CD14-positive monocyte (primary cell): Measurements from ENCODE around the gene FOXD1. TPM values are rescaled to one million over a fixed set of nuclear protein-coding genes. Genes with fewer than 3 reads are reported as not detected.

ENCODE experiments used
- DNase-seq, 3 donors: peaks; one replicate each; pipeline ENCODE4 v3.0.0-alpha.2; 2011 to 2022
- H2AFZ ChIP-seq: 2 replicates; pipeline ENCODE4 v1.6.0; 2012; ENCODE audit warnings: mild to moderate bottlenecking, low read depth, low read length, inconsistent platforms; ENCODE audit not compliant: insufficient read depth, poor library complexity, severe bottlenecking
- H3K27ac ChIP-seq, 2 donors: 1 replicate in 1 of 2; 2 replicates in 1 of 2; pipeline ENCODE4 v1.5.1; 2012 to 2013; ENCODE audit warnings: low read length in 2 of 2, control low read depth in 1 of 2, inconsistent platforms in 1 of 2, low read depth in 1 of 2, mild to moderate bottlenecking in 1 of 2
- H3K27me3 ChIP-seq, 2 donors: one replicate each; pipeline versions ENCODE4 v1.6.0 to v1.6.1; 2011 to 2013; ENCODE audit warnings: low read length in 2 of 2; ENCODE audit not compliant: control insufficient read depth in 2 of 2, insufficient read depth in 2 of 2
- H3K36me3 ChIP-seq, 2 donors: replicated peaks in 1 of 2; 1 replicate in 1 of 2; 2 replicates in 1 of 2; pipeline versions ENCODE4 v1.5.1 to v1.6.1; 2012 to 2013; ENCODE audit warnings: low read length in 2 of 2, control low read depth in 1 of 2, inconsistent platforms in 1 of 2, mild to moderate bottlenecking in 1 of 2; ENCODE audit not compliant: insufficient read depth in 2 of 2, control insufficient read depth in 1 of 2
- H3K4me1 ChIP-seq, 2 donors: 1 replicate in 1 of 2; 2 replicates in 1 of 2; pipeline versions ENCODE4 v1.5.1 to v1.6.1; 2012 to 2013; ENCODE audit warnings: low read length in 2 of 2, control low read depth in 1 of 2, inconsistent platforms in 1 of 2, mild to moderate bottlenecking in 1 of 2, moderate library complexity in 1 of 2; ENCODE audit not compliant: insufficient read depth in 2 of 2, control insufficient read depth in 1 of 2
- H3K4me2 ChIP-seq: replicated peaks from 2 replicates; pipeline ENCODE3; 2012; ENCODE audit warnings: low read length, moderate library complexity, mild to moderate bottlenecking; ENCODE audit not compliant: poor library complexity, severe bottlenecking; ENCODE audit errors: extremely low read depth
- H3K4me3 ChIP-seq, 3 experiments: fragments of 200-600 bp in 1 of 3; sonication (generic) in 1 of 3; replicated peaks in 1 of 3; 1 replicate in 2 of 3; 2 replicates in 1 of 3; pipeline ENCODE4 v1.5.1; 2011 to 2013; ENCODE audit warnings: low read length in 3 of 3, mild to moderate bottlenecking in 3 of 3, control low read depth in 2 of 3, low read depth in 2 of 3, inconsistent platforms in 1 of 3, moderate library complexity in 1 of 3
- H3K79me2 ChIP-seq: 2 replicates; pipeline ENCODE4 v1.6.0; 2012; ENCODE audit warnings: mild to moderate bottlenecking, control low read depth, inconsistent platforms, low read length, moderate library complexity; ENCODE audit not compliant: insufficient read depth
- H3K9ac ChIP-seq: 2 replicates; pipeline ENCODE4 v1.6.0; 2017; ENCODE audit warnings: low read length, mild to moderate bottlenecking; ENCODE audit not compliant: insufficient read depth, poor library complexity, severe bottlenecking
- H3K9me3 ChIP-seq, 2 donors: replicated peaks in 1 of 2; 1 replicate in 1 of 2; 2 replicates in 1 of 2; pipeline versions ENCODE4 v1.5.1 to v1.6.1; 2012 to 2013; ENCODE audit warnings: low read length in 2 of 2, control low read depth in 1 of 2; ENCODE audit not compliant: control insufficient read depth in 1 of 2, insufficient read depth in 1 of 2
- H4K20me1 ChIP-seq: 2 replicates; pipeline ENCODE4 v1.6.0; 2012; ENCODE audit warnings: mild to moderate bottlenecking, low read length, control low read depth, moderate library complexity; ENCODE audit not compliant: insufficient read depth
- H3K27ac Mint-ChIP-seq, 7 donors: one replicate each; pipeline ENCODE4 v1.8.0; 2020; ENCODE audit warnings: mild to moderate bottlenecking in 7 of 7, mixed read lengths in 7 of 7, moderate library complexity in 6 of 7, inconsistent platforms in 2 of 7
- H3K27me3 Mint-ChIP-seq, 3 donors: one replicate each; pipeline ENCODE4 v1.8.0; 2021 to 2022; ENCODE audit warnings: low read depth in 3 of 3, mild to moderate bottlenecking in 3 of 3, mixed read lengths in 3 of 3, moderate library complexity in 3 of 3, inconsistent platforms in 1 of 3
- H3K36me3 Mint-ChIP-seq, 2 donors: one replicate each; pipeline ENCODE4 v1.8.0; 2020; ENCODE audit warnings: mixed read lengths in 2 of 2, inconsistent platforms in 1 of 2, mild to moderate bottlenecking in 1 of 2
- H3K4me1 Mint-ChIP-seq: one replicate; pipeline ENCODE4 v1.8.0; 2020; ENCODE audit warnings: mild to moderate bottlenecking, mixed read lengths
- H3K4me3 Mint-ChIP-seq, 2 donors: one replicate each; pipeline ENCODE4 v1.8.0; 2020; ENCODE audit warnings: mild to moderate bottlenecking in 2 of 2, mixed read lengths in 2 of 2, moderate library complexity in 1 of 2
- H3K9me3 Mint-ChIP-seq, 7 donors: one replicate each; pipeline ENCODE4 v1.8.0; 2020 to 2022; ENCODE audit warnings: mixed read lengths in 7 of 7, mild to moderate bottlenecking in 6 of 7, moderate library complexity in 6 of 7, inconsistent platforms in 2 of 7
- CTCF ChIP-seq: fragments of 200-600 bp; IDR thresholded peaks from one replicate; pipeline ENCODE4 v1.8.0; 2022; ENCODE audit warnings: antibody characterized with exemption, mild to moderate bottlenecking
- WGBS: methylation state at CpG from one replicate; pipeline ENCODE4 v1.1.5; 2013; ENCODE audit warnings: missing lambda C conversion rate; ENCODE audit not compliant: insufficient coverage; 5-methylcytosine and 5-hydroxymethylcytosine counted together
- intact Hi-C, 2 donors: fragments of 100-400 bp; cut with micrococcal nuclease; formaldehyde crosslinking; loops; one replicate each; pipeline versions ENCODE4 v1.15.0 to v1.15.1; 2023
- polyA plus RNA-seq, 3 donors: library from polyadenylated mRNA; depleted of rRNA in 1 of 3; unstranded in 2 of 3; stranded (reverse) in 1 of 3; fragments of 300-500 nt in 2 of 3; fragments of >200 nt in 1 of 3; fragmentation: Illumina TruSeq in 2 of 3; gene quantifications; 1 replicate in 2 of 3; 2 replicates in 1 of 3; pipeline ENCODE4 v1.2.3, GENCODE V29; 2012 to 2021

Gene FOXD1
- polyA plus RNA-seq, 3 donors = 0.04 TPM; not detected in 2

DNA sequence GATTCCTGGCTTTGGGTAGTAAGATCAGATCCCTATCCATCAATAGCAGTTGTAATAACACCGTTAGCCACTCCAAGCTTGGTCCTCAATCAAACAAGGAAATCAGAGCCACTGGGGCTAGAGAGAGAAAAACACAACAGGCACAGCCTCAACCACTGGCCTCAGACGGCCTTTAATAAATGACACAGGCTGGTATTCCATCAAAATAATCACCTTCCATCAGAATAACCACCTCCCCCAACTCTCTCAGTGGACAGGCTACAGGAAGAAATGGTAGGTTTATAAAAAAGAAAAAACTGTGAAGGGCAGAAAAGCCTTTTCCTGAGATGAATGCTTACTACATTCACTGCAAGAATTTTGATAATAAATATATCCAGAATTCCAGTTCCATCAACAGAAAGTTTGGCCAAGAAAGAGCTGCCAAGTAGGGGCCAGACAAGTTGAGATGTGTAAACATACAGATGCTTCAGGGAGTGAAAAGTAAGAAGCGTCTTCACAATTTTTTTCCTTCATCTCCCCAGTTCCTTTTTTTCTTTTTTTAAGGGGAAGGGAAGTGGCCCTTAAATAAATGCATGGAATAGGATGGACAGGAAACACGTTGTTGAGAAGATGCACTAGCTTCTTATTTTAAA is 5.5 kb downstream of the FOXD1 start:
- intact Hi-C loops = no loop called here
- TF ChIP-seq CTCF = no peak

DNA sequence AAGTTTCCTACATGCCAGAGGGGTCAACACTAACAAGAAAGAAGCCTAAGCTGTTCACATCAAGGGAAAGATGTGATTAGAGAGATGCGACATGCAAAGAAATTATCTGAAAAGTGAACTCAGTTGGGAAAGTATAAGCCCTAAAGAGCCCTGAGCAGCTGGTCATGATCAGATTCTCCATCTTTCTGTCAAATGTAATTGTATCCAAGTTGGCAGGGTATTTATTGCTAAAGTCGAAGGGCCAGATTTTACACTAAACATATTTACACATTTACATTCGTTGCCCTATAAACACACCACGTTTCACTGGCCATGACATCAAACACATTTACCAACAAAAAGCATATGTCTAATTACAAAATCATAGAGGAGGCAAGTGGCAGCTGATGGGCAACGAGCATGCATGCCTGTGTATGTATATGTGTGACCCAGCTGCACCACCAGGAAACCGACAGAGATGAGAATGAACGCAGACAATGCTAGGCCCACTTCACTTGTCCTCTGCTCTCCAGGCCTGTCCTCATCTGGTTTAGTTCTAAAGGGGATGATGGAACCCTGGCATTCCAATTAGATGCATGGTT is 6.3 kb downstream of the FOXD1 start:
- no peak for TF ChIP-seq CTCF
- no peaks in the 10 kb centered on the region for H3K36me3 ChIP-seq
- peaks cover 5 to 12% of the 10 kb centered on the region in 2 donors for H3K4me1 ChIP-seq
- Mint-ChIP-seq H3K27ac (no peak overlapping the region), H3K9me3 (peaks cover 0 to 38% (median 24%) of the 10 kb centered on the region in 7 donors), H3K4me3 (peak overlapping the region in 1 of 2 donors; percentile 69), H3K36me3 (peaks cover 7% of the 10 kb centered on the region in 2 donors), H3K27me3 (peaks cover 89 to 95% (median 94%) of the 10 kb centered on the region in 3 donors), H3K4me1 (peaks cover 10% of the 10 kb centered on the region)
- no peak overlapping the region for H3K4me3 ChIP-seq
- H3K27ac ChIP-seq = no peak overlapping the region
- no peak overlapping the region for H3K9ac ChIP-seq
- H2AFZ ChIP-seq = no peak overlapping the region
- no peaks in the 10 kb centered on the region for H4K20me1 ChIP-seq
- H3K4me2 ChIP-seq = no peak overlapping the region
- DNase-seq = no peak
- H3K27me3 ChIP-seq = peaks cover 93 to 94% of the 10 kb centered on the region in 2 donors
- intact Hi-C loops = no loop called here
- WGBS = 16% methylated on average over 3 of the region's 7 CpGs
- peaks cover 5 to 62% of the 10 kb centered on the region in 2 donors for H3K9me3 ChIP-seq
- H3K79me2 ChIP-seq = no peaks in the 10 kb centered on the region

More for the DNA sequence above, 5.5 kb downstream of the FOXD1 start:
- Mint-ChIP-seq H3K9me3 (peaks cover 0 to 36% (median 27%) of the 10 kb centered on the region in 7 donors), H3K27me3 (peaks cover 87 to 92% (median 91%) of the 10 kb centered on the region in 3 donors), H3K4me1 (peaks cover 10% of the 10 kb centered on the region), H3K36me3 (peaks cover 9 to 10% of the 10 kb centered on the region in 2 donors), H3K27ac (no peak overlapping the region), H3K4me3 (peak overlapping the region in 1 of 2 donors; percentile 69)
- no peaks in the 10 kb centered on the region for H3K79me2 ChIP-seq
- H3K4me3 ChIP-seq = no peak overlapping the region
- H3K27me3 ChIP-seq = peaks cover 85 to 91% of the 10 kb centered on the region in 2 donors
- H4K20me1 ChIP-seq = no peaks in the 10 kb centered on the region
- H3K9ac ChIP-seq = no peak overlapping the region
- DNase-seq = no peak
- WGBS = no CpG with 5 or more reads among the region's 4 CpGs
- peaks cover 5 to 7% of the 10 kb centered on the region in 2 donors for H3K4me1 ChIP-seq
- H3K36me3 ChIP-seq = no peaks in the 10 kb centered on the region
- H3K27ac ChIP-seq = no peak overlapping the region
- peaks cover 5 to 56% of the 10 kb centered on the region in 2 donors for H3K9me3 ChIP-seq
- H2AFZ ChIP-seq = no peak overlapping the region
- no peak overlapping the region for H3K4me2 ChIP-seq
